H1 (cell line): ENCODE results near the gene CABCOCO1. TPM values are rescaled to one million over a fixed set of nuclear protein-coding genes. Genes with fewer than 3 reads are reported as not detected.

Experiments used
- BACH1 ChIP-seq: IDR thresholded peaks from 2 replicates; pipeline ENCODE4 v1.6.1; 2012; ENCODE audit warnings: low read length, improper control_type of control experiment
- BRCA1 ChIP-seq: IDR thresholded peaks from 2 replicates; pipeline ENCODE4 v1.6.1; 2012; ENCODE audit warnings: low read depth, low read length, improper control_type of control experiment
- CHD7 ChIP-seq: fragments of 300-600 bp; sonication (generic); IDR thresholded peaks from 2 replicates; pipeline ENCODE4 v1.7.1; 2012; ENCODE audit warnings: low read length, moderate library complexity, mild to moderate bottlenecking, inconsistent platforms; ENCODE audit not compliant: insufficient replicate concordance
- PHF8 ChIP-seq: fragments of 200-600 bp; sonication (generic); conservative IDR thresholded peaks from 2 replicates; pipeline ENCODE4 v1.7.1; 2012; ENCODE audit warnings: low read depth, mild to moderate bottlenecking, inconsistent platforms, low read length, moderate library complexity
- POLR2A ChIP-seq, 2 experiments: IDR thresholded peaks; 1 replicate in 1 of 2; 2 replicates in 1 of 2; pipeline ENCODE4 v1.6.1; 2011; ENCODE audit warnings: low read depth in 2 of 2, low read length in 2 of 2, mild to moderate bottlenecking in 2 of 2; ENCODE audit errors: control extremely low read depth in 1 of 2
- RNF2 ChIP-seq: fragments of 200-900, 300-1000 bp; sonication (generic); IDR thresholded peaks from 2 replicates; pipeline ENCODE4 v1.7.1; 2016; ENCODE audit warnings: borderline replicate concordance, low read depth, mild to moderate bottlenecking, antibody characterized with exemption, low read length; ENCODE audit not compliant: poor library complexity, severe bottlenecking; ENCODE audit errors: missing control alignments
- polyA plus RNA-seq, 7 experiments: library from polyadenylated mRNA; depleted of rRNA in 3 of 7; stranded (reverse) in 5 of 7; unstranded in 2 of 7; fragments of >200 nt in 5 of 7; fragments of 200-250 nt in 2 of 7; gene quantifications; 1 replicate in 5 of 7; 2 replicates in 1 of 7; 4 replicates in 1 of 7; pipeline versions ENCODE4 v1.2.1 to v1.2.3, GENCODE V29; 2011 to 2013; ENCODE audit warnings: missing spikeins in 2 of 7, mixed read lengths in 2 of 7
- total RNA-seq: library from RNA; stranded (reverse); fragmentation: NEBNext Ultra II Directional; extraction: Animal tissue kit (Norgen Biotek cat#: 25700); gene quantifications from 2 replicates; pipeline ENCODE4 v1.2.1, GENCODE V29; 2021
- TF ChIP-seq, protein P1 (sequence below): IDR thresholded peaks from 2 replicates; pipeline ENCODE4 v1.6.1; 2011; ENCODE audit warnings: low read depth, mild to moderate bottlenecking, low read length; ENCODE audit not compliant: insufficient read depth

The CABCOCO1 gene
- total and polyA plus RNA-seq, 2 of the 8 experiments (the other 6 are each of a cell fraction or from before 2014, with no cell fraction given), result not detected

DNA sequence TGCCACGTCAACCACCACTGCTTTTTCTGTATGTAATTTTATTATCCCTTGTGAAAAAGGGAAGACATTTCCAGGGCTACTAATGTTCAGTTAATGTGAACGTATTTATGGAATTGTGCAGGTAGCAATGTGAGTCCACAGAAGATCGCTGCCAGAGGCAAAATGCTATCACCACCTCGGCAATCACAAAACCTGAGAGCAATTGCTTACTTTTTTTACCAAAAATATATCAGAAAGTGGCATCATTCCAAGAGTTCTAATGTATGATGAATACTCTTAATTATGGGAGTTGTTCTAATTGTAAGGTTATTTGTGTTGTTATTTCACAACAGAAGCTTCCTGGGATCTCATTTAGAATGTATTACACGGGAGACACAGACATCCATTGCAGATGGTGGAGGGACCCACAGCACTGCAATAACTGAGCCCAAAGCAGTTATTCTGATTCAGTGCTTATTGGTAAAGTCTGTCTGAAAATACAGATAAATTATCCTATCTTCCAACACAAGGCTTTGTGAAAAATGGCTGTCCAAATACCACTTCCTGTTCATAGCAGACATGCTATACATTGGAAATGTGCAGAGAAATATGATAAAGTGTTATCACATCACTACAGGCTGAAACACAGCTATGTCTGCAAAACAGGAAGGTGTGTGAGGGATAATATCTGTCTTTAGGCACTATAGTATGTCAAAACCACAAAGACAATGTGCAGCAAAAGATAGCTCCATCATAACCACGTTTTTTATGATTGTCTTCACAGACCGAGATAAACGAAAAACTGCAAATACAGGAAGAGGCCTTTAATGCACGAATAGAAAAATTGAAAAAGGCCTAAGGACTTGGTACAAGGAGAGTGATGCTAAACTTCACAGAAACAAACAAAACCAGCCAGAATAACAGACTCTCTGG lies 102.7 kb downstream of the CABCOCO1 start (continued):
- no peak for TF ChIP-seq PHF8
- TF ChIP-seq BACH1, result no peak
- TF ChIP-seq, protein P1, sequence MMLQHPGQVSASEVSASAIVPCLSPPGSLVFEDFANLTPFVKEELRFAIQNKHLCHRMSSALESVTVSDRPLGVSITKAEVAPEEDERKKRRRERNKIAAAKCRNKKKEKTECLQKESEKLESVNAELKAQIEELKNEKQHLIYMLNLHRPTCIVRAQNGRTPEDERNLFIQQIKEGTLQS, result no peak
- no peak for TF ChIP-seq RNF2
- TF ChIP-seq POLR2A (IDR thresholded peaks at IDR 0.05; ENCODE audit: control extremely low read depth in 1 of 2, low read depth in 2 of 2, low read length in 2 of 2), result no peak
- TF ChIP-seq CHD7, result no peak
- TF ChIP-seq BRCA1, result no peak
